GM12878 (cell line): ENCODE measurements around the gene TUBD1. TPM values are rescaled to one million over a fixed set of nuclear protein-coding genes. Genes with fewer than 3 reads are reported as not detected.

Experiments
- FOXM1 ChIP-seq: IDR thresholded peaks from 2 replicates; pipeline ENCODE4 v1.6.1; 2012; ENCODE audit warnings: low read depth, mild to moderate bottlenecking, inconsistent platforms, low read length, moderate library complexity
- GATAD2B ChIP-seq: fragments of 450-650 bp; conservative IDR thresholded peaks from 2 replicates; pipeline ENCODE4 v1.6.1; 2017; ENCODE audit warnings: low read depth, mild to moderate bottlenecking, moderate library complexity
- IRF4 ChIP-seq: IDR thresholded peaks from 2 replicates; pipeline ENCODE4 v1.6.1; 2011; ENCODE audit warnings: low read depth, low read length
- NR2C1 ChIP-seq: fragments of 450-650 bp; IDR thresholded peaks from 2 replicates; pipeline ENCODE4 v1.6.1; 2017; ENCODE audit warnings: antibody characterized with exemption, mild to moderate bottlenecking, moderate library complexity
- NR2F1 ChIP-seq: fragments of 450-650 bp; conservative IDR thresholded peaks from 2 replicates; pipeline ENCODE4 v1.6.1; 2017; ENCODE audit warnings: mild to moderate bottlenecking
- NRF1 ChIP-seq: conservative IDR thresholded peaks from 2 replicates; pipeline ENCODE4 v1.6.1; 2011; ENCODE audit warnings: mild to moderate bottlenecking, low read depth, low read length, improper control_type of control experiment
- RUNX3 ChIP-seq: IDR thresholded peaks from 2 replicates; pipeline ENCODE4 v1.6.1; 2012; ENCODE audit warnings: low read length, inconsistent platforms
- SMAD1 ChIP-seq: fragments of 450-650 bp; IDR thresholded peaks from 2 replicates; pipeline ENCODE4 v1.6.1; 2018; ENCODE audit warnings: mild to moderate bottlenecking, low read depth; ENCODE audit not compliant: partially characterized antibody
- SUZ12 ChIP-seq: fragments of 200-600 bp; sonication (generic); IDR thresholded peaks from one replicate; pipeline ENCODE4 v1.6.1; 2018; ENCODE audit warnings: antibody characterized with exemption, mild to moderate bottlenecking; ENCODE audit not compliant: unreplicated experiment
- TAF1 ChIP-seq: IDR thresholded peaks from 2 replicates; pipeline ENCODE4 v1.6.1; 2011; ENCODE audit warnings: mild to moderate bottlenecking, low read depth, low read length, borderline replicate concordance
- polyA plus RNA-seq, 11 experiments: library from polyadenylated mRNA; depleted of rRNA in 4 of 11; unstranded in 6 of 11; stranded (reverse) in 5 of 11; fragments of >200 nt; fragmentation: Nextera tagmentation in 4 of 11; fragmentation: Illumina TruSeq in 1 of 11; extraction: Ambion mirVana in 4 of 11; extraction: Trizol in 1 of 11; gene quantifications; 1 replicate in 1 of 11; 2 replicates in 10 of 11; pipeline versions ENCODE4 v1.2.1 to v1.2.3, GENCODE V29; 2011 to 2016; ENCODE audit warnings: inconsistent platforms in 2 of 11, missing spikeins in 2 of 11, low read depth in 1 of 11
- total RNA-seq, 4 experiments: library from RNA; depleted of rRNA in 3 of 4; stranded (reverse); fragments of >200 nt in 3 of 4; fragmentation: Illumina TruSeq in 1 of 4; extraction: Trizol in 1 of 4; gene quantifications; 2 replicates each; pipeline versions ENCODE4 v1.2.1 to v1.2.3, GENCODE V29; 2013 to 2021
- TF ChIP-seq, protein P1 (sequence below): fragments of 450-650 bp; IDR thresholded peaks from 2 replicates; pipeline ENCODE4 v1.6.1; 2018; ENCODE audit warnings: borderline replicate concordance, mild to moderate bottlenecking; ENCODE audit not compliant: partially characterized antibody
- TF ChIP-seq, protein P2 (sequence below): fragments of 450-650 bp; formaldehyde crosslinking; IDR thresholded peaks from 2 replicates; pipeline ENCODE4 v1.4.0; 2022; ENCODE audit warnings: mild to moderate bottlenecking, moderate library complexity
- TF ChIP-seq, protein P3 (sequence below): fragments of 450-650 bp; IDR thresholded peaks from 2 replicates; pipeline ENCODE4 v1.6.1; 2017; ENCODE audit warnings: mild to moderate bottlenecking, low read depth, inconsistent platforms; ENCODE audit not compliant: poor library complexity, severe bottlenecking
- TF ChIP-seq, protein P4 (sequence below): IDR thresholded peaks from 2 replicates; pipeline ENCODE4 v1.6.1; 2011; ENCODE audit warnings: mild to moderate bottlenecking, low read depth, low read length, moderate library complexity; ENCODE audit not compliant: insufficient replicate concordance
- TF ChIP-seq, protein P5 (sequence below): fragments of 450-650 bp; IDR thresholded peaks from 2 replicates; pipeline ENCODE4 v1.6.1; 2016; ENCODE audit warnings: mild to moderate bottlenecking, moderate library complexity, borderline replicate concordance

Gene TUBD1
- total and polyA plus RNA-seq, 10 of the 15 experiments (the other 5 are each of a cell fraction or from before 2014, with no cell fraction given) = 5.3 to 10.8 (median 8.3) TPM

DNA sequence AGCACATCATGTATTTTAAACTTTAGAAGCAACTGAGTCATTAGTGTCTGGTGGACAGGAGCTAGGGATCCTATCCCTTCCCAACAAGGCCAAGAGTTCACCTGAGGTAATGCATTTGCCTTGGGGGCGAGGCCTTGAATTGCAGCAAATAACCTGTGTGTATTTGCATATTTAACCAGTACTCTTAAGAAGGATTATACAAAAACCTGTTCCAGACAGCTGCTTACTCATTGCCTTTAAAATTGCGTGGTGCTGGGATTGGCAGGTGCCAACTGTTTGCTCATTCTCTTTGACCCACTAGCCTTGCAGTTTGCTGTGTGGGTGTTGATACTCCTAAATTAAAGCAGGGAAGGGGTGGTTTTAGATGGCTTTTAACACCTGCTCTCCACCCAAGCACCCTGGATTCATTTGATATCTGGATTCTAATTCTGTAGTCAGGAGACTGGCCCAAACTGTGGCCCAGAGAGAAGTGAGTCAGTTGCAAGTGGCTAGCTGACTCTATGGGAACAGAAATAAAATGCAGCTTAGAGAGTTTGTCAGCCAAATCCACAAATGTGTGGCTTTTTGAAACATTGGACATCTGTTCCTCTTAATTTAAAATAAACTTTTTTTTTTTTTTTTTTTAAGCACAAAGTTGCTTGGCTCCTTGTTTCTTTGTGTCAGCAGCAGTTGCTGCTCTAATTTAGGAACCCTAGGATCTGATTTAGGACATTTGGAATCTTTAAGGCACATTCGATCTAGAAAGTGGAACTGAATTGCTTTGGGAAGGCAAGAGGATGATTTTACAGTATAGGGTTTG, 46.9 kb downstream of the TUBD1 start (continued):
- TF ChIP-seq, protein P1, sequence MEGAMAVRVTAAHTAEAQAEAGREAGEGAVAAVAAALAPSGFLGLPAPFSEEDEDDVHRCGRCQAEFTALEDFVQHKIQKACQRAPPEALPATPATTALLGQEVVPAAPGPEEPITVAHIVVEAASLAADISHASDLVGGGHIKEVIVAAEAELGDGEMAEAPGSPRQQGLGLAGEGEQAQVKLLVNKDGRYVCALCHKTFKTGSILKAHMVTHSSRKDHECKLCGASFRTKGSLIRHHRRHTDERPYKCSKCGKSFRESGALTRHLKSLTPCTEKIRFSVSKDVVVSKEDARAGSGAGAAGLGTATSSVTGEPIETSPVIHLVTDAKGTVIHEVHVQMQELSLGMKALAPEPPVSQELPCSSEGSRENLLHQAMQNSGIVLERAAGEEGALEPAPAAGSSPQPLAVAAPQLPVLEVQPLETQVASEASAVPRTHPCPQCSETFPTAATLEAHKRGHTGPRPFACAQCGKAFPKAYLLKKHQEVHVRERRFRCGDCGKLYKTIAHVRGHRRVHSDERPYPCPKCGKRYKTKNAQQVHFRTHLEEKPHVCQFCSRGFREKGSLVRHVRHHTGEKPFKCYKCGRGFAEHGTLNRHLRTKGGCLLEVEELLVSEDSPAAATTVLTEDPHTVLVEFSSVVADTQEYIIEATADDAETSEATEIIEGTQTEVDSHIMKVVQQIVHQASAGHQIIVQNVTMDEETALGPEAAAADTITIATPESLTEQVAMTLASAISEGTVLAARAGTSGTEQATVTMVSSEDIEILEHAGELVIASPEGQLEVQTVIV = no peak
- TF ChIP-seq, protein P2, sequence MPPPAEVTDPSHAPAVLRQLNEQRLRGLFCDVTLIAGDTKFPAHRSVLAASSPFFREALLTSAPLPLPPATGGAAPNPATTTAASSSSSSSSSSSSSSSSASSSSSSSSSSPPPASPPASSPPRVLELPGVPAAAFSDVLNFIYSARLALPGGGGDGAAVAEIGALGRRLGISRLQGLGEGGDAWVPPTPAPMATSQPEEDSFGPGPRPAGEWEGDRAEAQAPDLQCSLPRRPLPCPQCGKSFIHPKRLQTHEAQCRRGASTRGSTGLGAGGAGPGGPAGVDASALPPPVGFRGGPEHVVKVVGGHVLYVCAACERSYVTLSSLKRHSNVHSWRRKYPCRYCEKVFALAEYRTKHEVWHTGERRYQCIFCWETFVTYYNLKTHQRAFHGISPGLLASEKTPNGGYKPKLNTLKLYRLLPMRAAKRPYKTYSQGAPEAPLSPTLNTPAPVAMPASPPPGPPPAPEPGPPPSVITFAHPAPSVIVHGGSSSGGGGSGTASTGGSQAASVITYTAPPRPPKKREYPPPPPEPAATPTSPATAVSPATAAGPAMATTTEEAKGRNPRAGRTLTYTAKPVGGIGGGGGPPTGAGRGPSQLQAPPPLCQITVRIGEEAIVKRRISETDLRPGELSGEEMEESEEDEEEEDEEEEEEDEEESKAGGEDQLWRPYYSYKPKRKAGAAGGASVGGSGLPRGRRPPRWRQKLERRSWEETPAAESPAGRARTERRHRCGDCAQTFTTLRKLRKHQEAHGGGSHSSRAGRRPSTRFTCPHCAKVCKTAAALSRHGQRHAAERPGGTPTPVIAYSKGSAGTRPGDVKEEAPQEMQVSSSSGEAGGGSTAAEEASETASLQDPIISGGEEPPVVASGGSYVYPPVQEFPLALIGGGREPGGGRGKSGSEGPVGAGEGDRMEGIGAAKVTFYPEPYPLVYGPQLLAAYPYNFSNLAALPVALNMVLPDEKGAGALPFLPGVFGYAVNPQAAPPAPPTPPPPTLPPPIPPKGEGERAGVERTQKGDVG (CRISPR knock-in tag) = no peak
- TF ChIP-seq, protein P3, sequence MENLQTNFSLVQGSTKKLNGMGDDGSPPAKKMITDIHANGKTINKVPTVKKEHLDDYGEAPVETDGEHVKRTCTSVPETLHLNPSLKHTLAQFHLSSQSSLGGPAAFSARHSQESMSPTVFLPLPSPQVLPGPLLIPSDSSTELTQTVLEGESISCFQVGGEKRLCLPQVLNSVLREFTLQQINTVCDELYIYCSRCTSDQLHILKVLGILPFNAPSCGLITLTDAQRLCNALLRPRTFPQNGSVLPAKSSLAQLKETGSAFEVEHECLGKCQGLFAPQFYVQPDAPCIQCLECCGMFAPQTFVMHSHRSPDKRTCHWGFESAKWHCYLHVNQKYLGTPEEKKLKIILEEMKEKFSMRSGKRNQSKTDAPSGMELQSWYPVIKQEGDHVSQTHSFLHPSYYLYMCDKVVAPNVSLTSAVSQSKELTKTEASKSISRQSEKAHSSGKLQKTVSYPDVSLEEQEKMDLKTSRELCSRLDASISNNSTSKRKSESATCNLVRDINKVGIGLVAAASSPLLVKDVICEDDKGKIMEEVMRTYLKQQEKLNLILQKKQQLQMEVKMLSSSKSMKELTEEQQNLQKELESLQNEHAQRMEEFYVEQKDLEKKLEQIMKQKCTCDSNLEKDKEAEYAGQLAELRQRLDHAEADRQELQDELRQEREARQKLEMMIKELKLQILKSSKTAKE = peak; percentile 38
- TF ChIP-seq, protein P4, sequence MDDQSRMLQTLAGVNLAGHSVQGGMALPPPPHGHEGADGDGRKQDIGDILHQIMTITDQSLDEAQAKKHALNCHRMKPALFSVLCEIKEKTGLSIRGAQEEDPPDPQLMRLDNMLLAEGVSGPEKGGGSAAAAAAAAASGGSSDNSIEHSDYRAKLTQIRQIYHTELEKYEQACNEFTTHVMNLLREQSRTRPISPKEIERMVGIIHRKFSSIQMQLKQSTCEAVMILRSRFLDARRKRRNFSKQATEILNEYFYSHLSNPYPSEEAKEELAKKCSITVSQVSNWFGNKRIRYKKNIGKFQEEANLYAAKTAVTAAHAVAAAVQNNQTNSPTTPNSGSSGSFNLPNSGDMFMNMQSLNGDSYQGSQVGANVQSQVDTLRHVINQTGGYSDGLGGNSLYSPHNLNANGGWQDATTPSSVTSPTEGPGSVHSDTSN = no peak
- TF ChIP-seq NR2F1 (peak; percentile 21; the same call in 1 of the 2 replicates), IRF4 (no peak), GATAD2B (no peak; the same call in 1 of the 2 replicates), SUZ12 (no peak), TAF1 (peak; percentile 8; the same call in 1 of the 2 replicates), FOXM1 (peak; percentile 30; the same call in 1 of the 2 replicates), SMAD1 (no peak), NRF1 (no peak), NR2C1 (no peak; the same call in 1 of the 2 replicates), RUNX3 (no peak)
- TF ChIP-seq, protein P5, sequence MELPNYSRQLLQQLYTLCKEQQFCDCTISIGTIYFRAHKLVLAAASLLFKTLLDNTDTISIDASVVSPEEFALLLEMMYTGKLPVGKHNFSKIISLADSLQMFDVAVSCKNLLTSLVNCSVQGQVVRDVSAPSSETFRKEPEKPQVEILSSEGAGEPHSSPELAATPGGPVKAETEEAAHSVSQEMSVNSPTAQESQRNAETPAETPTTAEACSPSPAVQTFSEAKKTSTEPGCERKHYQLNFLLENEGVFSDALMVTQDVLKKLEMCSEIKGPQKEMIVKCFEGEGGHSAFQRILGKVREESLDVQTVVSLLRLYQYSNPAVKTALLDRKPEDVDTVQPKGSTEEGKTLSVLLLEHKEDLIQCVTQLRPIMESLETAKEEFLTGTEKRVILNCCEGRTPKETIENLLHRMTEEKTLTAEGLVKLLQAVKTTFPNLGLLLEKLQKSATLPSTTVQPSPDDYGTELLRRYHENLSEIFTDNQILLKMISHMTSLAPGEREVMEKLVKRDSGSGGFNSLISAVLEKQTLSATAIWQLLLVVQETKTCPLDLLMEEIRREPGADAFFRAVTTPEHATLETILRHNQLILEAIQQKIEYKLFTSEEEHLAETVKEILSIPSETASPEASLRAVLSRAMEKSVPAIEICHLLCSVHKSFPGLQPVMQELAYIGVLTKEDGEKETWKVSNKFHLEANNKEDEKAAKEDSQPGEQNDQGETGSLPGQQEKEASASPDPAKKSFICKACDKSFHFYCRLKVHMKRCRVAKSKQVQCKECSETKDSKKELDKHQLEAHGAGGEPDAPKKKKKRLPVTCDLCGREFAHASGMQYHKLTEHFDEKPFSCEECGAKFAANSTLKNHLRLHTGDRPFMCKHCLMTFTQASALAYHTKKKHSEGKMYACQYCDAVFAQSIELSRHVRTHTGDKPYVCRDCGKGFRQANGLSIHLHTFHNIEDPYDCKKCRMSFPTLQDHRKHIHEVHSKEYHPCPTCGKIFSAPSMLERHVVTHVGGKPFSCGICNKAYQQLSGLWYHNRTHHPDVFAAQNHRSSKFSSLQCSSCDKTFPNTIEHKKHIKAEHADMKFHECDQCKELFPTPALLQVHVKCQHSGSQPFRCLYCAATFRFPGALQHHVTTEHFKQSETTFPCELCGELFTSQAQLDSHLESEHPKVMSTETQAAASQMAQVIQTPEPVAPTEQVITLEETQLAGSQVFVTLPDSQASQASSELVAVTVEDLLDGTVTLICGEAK = peak; percentile 17; the same call in 1 of the 2 replicates
